ENCODE data around the gene TAF4. TPM values are rescaled to one million over a fixed set of nuclear protein-coding genes. Genes with fewer than 3 reads are reported as not detected.

TAF4 gene
- total RNA-seq, 1 experiment from 2014 or later, result 13.8 TPM

GRCh38 chr20:62029296-62029695 is 36.4 kb downstream of the TAF4 start:
- in situ Hi-C loops (cut with HindIII; ENCODE audit: low sequenced_read_pairs), result no loop called here
- no peak for DNase-seq (ENCODE audit: low spot score)

- no peak for DNase-seq (ENCODE audit: low spot score)
- in situ Hi-C loops (cut with HindIII; ENCODE audit: low sequenced_read_pairs), result no loop called here
Measured at GRCh38 chr20:62028384-62028783, 37.3 kb downstream of the TAF4 start.

GRCh38 chr20:62027698-62028321 is 37.9 kb downstream of the TAF4 start:
- no peak for DNase-seq (ENCODE audit: low spot score)
- in situ Hi-C loops (cut with HindIII; ENCODE audit: low sequenced_read_pairs), result no loop called here

- no peak for DNase-seq (ENCODE audit: low spot score)
- in situ Hi-C loops (cut with HindIII; ENCODE audit: low sequenced_read_pairs), result no loop called here
Measured at GRCh38 chr20:62027116-62027515, 38.6 kb downstream of the TAF4 start.

GRCh38 chr20:62026564-62026856 is 39.2 kb downstream of the TAF4 start:
- no peak for DNase-seq (ENCODE audit: low spot score)
- in situ Hi-C loops (cut with HindIII; ENCODE audit: low sequenced_read_pairs), result no loop called here

GRCh38 chr20:62025832-62026563 is 39.7 kb downstream of the TAF4 start:
- DNase-seq (ENCODE audit: low spot score), result peak; percentile 78
- in situ Hi-C loops (cut with HindIII; ENCODE audit: low sequenced_read_pairs), result no loop called here

- in situ Hi-C loops (cut with HindIII; ENCODE audit: low sequenced_read_pairs), result no loop called here
Measured at GRCh38 chr20:62025394-62025793, 40.3 kb downstream of the TAF4 start.

GRCh38 chr20:62023935-62024334 is 41.7 kb downstream of the TAF4 start:
- in situ Hi-C loops (cut with HindIII; ENCODE audit: low sequenced_read_pairs), result loop anchor here (25.0 kb wide), 1 partner anchor 263 kb away; no protein-coding TSS in a partner anchor
- DNase-seq (ENCODE audit: low spot score), result no peak

More at GRCh38 chr20:62025394-62025793, 40.3 kb downstream of the TAF4 start:
- no peak for DNase-seq (ENCODE audit: low spot score)

GRCh38 chr20:62022575-62023139 is 43.0 kb downstream of the TAF4 start:
- in situ Hi-C loops (cut with HindIII; ENCODE audit: low sequenced_read_pairs), result loop anchor here (25.0 kb wide), 1 partner anchor 265 kb away; no protein-coding TSS in a partner anchor
- DNase-seq (ENCODE audit: low spot score), result no peak

- in situ Hi-C loops (cut with HindIII; ENCODE audit: low sequenced_read_pairs), result loop anchor here (25.0 kb wide), 1 partner anchor 265 kb away; no protein-coding TSS in a partner anchor
- no peak for DNase-seq (ENCODE audit: low spot score)
Measured at GRCh38 chr20:62021793-62022385, 43.8 kb downstream of the TAF4 start.

- in situ Hi-C loops (cut with HindIII; ENCODE audit: low sequenced_read_pairs), result loop anchor here (25.0 kb wide), 1 partner anchor 266 kb away; no protein-coding TSS in a partner anchor
- DNase-seq (ENCODE audit: low spot score), result peak; percentile 55
Measured at GRCh38 chr20:62020935-62021701, 44.6 kb downstream of the TAF4 start.

- in situ Hi-C loops (cut with HindIII; ENCODE audit: low sequenced_read_pairs), result loop anchor here (25.0 kb wide), 1 partner anchor 267 kb away; no protein-coding TSS in a partner anchor
- peak; percentile 43 for DNase-seq (ENCODE audit: low spot score)
Measured at GRCh38 chr20:62019881-62020492, 45.7 kb downstream of the TAF4 start.

GRCh38 chr20:62019144-62019805 is 46.4 kb downstream of the TAF4 start:
- no peak for DNase-seq (ENCODE audit: low spot score)
- in situ Hi-C loops (cut with HindIII; ENCODE audit: low sequenced_read_pairs), result loop anchor here (25.0 kb wide), 1 partner anchor 268 kb away; no protein-coding TSS in a partner anchor

- DNase-seq (ENCODE audit: low spot score), result no peak
- in situ Hi-C loops (cut with HindIII; ENCODE audit: low sequenced_read_pairs), result loop anchor here (25.0 kb wide), 1 partner anchor 269 kb away; no protein-coding TSS in a partner anchor
Measured at GRCh38 chr20:62018437-62019143, 47.1 kb downstream of the TAF4 start.

- in situ Hi-C loops (cut with HindIII; ENCODE audit: low sequenced_read_pairs), result loop anchor here (25.0 kb wide), 1 partner anchor 272 kb away; no protein-coding TSS in a partner anchor
- DNase-seq (ENCODE audit: low spot score), result no peak
Measured at GRCh38 chr20:62015540-62016288, 50.0 kb downstream of the TAF4 start.

GRCh38 chr20:62014889-62015537 is 50.7 kb downstream of the TAF4 start:
- in situ Hi-C loops (cut with HindIII; ENCODE audit: low sequenced_read_pairs), result loop anchor here (25.0 kb wide), 1 partner anchor 272 kb away; no protein-coding TSS in a partner anchor
- DNase-seq (ENCODE audit: low spot score), result no peak
